T-helper 2 cell treated with Interferon-gamma antibody and Interleukin-4, amounts not matched to agents 100 ng/mL and 5 ng/mL, for 36 hours (primary cell): ENCODE results near the gene C3orf85. TPM values are rescaled to one million over a fixed set of nuclear protein-coding genes. Genes with fewer than 3 reads are reported as not detected.

Experiments
- intact Hi-C: fragments of 100-400 bp; cut with micrococcal nuclease; formaldehyde crosslinking; loops from one replicate; pipeline ENCODE4 v1.15.1; 2023
- total RNA-seq: library from RNA; stranded (reverse); gene quantifications from 2 replicates; pipeline ENCODE4 v1.2.3, GENCODE V29; 2022

C3orf85 gene
- total RNA-seq, 1 donor from 2014 or later: not detected

DNA sequence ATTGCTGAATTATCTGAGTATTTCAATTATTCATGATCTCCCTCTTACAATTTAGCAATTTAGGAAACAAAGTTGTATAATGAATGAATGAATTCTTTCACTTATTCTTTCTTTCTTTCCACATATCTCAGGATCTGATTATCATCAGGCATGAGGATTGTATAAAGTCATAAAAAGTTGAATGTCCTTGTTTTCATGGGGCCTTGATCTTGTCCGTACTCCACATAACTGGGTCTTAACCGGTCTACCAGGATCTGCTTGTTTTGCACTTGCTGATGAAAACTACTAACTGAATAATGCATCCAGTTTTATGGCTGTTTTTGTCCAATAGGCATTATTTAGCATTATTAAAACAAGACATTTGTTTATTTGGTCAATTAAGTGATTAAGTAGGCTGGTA is 12.6 kb downstream of the C3orf85 start:
- intact Hi-C loops: no loop called here

DNA sequence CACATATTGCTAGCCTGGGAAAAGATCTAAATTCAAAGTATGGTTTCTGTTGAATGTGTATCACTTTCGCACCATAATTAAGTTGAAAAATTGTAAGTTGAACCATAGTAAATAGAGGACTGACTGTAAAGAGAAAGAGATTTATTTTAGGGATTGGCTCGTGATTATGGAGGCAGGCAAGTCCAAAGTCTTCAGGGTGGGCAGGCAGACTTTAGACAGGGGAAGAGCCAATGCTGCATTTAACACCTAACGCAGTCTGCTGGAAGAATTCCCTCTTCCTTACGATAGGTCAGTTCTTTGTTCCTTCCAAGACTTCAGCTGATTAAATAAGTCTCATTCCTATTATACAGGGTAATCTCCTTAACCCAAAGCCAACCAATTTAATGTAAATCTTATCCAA is 15.8 kb downstream of the C3orf85 start:
- intact Hi-C loops: no loop called here

DNA sequence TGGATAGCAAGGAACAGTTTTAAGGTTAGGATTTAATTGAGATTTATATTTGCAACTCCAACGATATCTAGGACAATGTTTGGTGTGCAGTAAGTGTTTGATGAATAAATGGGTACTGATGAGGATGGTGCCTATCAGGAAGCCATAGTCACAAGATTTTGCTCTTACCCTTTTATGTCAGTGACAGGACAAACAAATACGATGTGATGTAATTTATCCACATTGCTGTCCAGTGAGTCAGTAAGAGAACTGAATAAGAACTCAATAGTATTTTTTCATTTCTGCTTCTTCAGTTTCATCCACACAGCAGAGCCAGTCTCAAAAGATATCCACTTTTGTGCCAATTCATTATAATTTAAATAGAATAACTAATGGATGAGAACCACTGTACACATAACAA is 18.5 kb downstream of the C3orf85 start:
- intact Hi-C loops: no loop called here

DNA sequence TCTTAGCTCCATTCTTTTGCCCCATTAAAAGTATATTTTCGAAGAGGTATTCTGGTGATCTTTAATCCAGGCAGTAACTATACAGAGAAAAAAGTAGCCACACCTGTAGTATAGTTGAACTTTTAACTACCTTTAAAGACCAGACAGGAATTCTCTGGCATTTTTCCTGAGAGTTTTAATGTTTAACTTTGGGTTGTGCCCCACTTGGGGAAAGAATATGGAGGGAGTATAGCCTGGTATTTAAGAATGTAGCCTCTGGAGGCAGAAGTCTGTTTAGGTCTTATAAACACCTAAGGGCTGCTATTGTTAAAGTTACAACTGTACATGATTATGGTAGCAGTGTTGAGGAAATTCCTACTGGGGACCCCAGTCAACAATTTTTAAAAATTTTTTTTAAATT is 19.3 kb downstream of the C3orf85 start:
- intact Hi-C loops: no loop called here

DNA sequence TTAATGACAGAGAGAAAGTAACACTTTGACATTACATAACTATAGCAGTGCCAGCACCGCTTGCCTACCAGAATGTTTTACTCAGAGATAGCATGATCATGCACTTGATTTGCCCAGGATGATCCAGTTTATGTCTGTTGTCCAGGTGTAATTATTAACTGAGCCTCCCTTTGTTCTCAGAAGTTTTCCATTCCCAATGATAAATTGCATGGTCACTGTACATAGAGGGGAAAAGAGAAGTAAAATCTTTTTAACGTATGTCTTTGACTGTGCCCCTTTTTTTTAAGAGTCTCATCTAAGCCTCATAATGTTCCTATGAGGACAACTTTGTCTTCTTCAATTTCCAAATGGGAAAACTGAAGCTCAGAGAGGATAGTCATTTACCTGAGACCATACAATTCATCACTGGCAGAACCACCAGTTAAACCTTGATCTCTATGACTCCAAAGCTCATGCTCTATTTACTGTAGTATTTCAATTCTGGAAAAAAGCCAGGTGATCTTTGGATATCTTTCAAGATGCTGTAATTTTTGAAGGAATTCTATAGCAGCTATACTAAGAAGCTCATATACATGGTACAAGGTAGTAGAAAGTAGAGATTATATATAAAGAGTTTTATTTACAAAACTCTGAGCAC is 25.1 kb downstream of the C3orf85 start:
- intact Hi-C loops: no loop called here

DNA sequence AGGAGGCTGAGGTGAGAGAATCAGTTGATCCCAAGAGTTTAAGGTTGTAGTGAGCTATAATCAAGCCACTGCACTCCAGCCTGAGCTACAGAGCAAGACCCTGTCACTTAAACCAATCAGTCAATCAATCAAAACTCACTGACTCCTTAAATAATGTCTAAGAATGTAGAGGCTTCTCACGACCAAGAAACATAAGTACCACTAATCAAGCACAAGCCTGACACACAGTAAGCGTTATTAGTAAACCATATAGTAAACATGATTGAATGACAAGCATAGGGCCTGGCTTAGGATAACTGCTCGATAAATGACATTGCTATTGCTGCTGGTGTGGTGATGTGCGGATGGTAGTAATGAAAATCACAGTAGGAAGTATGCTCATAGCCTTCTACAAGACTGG is 29.4 kb downstream of the C3orf85 start:
- intact Hi-C loops: no loop called here

DNA sequence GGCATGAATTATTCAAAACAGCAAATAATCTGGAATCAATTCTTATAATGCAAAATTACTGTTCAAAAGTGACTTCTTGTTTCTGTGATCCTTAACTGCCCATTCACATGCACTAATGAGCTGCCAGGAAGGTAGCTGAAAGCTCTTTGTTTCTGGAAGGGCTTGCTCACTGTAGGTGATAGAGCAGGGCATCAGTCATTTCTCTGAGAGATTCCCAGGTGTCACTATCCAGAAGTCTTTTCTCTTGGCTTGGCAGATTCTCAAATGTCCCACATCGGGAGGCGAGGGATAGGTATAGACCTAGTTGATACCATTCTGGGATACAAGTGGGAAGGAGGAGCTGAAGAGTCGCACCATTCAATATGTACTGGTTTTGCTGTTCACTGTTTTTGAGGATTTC is 35.0 kb downstream of the C3orf85 start:
- intact Hi-C loops: no loop called here

DNA sequence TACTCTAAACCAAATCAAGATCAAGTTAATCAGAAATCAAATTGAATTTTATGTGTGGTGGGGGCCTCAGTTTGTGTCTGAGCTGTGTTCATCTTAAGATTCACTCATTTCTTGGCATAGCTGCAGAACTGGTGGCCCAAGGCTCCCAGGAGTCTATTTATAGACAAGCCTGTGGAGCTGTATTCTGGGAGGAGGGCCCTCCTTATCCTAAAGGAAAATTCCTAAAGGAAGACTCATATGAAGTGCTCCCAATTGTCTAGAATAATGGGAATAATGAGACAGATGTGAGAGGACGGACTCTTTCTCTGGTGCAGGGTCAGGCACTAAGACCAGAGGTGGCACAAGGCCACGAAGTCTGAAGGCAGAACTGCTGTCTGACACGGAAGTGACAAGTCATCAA is 38.9 kb downstream of the C3orf85 start:
- intact Hi-C loops: no loop called here

DNA sequence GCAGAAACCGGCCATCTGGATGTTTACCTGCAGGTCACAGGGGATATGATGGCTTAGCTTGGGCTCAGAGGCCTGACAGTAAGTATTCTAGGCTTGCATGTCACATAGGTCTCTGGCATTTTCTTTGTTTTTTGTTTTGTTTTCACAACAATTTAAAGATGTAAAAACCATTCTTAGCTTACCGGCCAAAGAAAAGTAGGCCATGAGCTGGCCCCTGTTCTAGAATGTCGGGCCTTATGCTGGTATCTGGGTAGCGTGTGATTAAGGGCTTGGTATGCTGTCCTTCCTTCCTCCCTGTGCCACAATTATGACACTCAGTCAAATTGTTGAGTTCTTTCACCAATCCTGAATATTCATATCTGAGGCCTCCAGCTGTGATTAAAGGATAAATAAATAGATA is 40.2 kb downstream of the C3orf85 start:
- intact Hi-C loops: no loop called here

DNA sequence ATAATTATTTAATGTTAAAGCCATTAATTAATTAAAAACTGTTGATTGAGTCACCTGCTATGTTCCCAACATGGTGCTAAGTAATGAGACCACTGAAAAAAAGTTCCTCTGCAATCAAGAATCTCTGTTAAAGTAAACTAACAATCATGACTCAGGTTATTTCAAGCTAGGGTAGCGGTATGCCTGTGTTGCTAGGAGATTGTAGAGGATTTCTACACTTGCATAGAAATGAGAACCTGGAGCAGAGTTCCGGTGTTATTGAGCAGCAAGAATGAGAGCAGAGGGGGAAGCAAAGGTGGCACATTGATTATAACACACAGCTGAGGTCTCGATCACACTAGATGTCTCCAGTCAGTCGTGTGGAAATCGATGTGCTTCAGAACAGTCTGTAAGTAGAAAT is 41.4 kb downstream of the C3orf85 start:
- intact Hi-C loops: no loop called here

DNA sequence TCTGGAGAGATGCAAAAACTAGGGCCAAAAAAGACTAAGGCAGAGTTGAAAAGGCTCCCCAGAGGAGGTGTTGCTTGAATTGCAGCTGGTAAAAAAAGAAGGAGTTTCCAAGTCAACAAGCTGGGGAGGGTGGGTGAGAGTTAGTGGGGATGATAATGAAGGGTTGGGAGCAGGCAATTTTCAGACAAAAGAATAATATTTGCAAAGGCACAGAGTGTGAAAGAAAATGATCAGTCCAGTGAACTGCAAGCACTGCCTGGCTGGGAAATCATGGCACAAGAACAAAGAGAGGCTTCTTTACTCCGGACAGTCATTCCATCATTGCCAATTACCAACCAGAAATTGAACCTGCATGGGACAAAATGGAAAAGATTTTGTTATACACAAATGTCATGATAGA is 42.2 kb downstream of the C3orf85 start:
- intact Hi-C loops: no loop called here

DNA sequence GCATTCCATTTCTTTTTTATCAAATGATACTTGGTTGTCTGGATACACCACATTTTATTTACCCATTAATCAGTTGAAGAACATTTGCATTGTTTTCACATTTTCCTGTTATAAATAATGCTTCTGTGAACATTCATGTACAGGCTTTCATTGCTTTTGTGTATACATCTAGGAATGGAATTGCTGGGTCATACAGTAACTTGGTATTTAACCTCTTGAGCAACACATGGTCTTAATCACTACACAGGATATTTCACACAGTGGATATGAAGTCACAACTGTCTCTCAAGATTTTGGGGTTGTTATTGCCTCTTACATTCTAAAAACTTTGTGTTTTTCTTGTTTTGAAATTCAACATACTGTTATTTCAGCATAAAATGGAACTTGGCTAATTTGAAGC is 48.2 kb downstream of the C3orf85 start:
- intact Hi-C loops: no loop called here

DNA sequence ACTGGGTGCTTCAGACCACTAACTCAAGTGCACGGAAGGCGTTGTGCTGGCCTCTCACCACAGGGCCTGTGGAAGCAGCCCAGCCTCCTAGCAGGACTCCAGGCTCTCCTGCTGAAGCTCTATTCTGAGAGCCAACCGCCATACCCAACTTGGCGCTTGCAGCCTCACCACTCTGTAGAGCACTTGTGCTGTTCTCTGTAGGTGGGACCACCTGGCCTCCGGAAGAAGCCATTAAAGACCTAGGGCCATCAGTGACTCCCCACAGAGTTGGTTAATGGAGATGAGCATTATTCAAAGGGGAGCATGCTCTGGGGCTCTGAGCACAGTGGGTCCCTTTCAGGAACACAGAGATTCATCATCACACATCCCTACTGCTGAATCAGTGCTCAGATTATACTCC is 50.9 kb downstream of the C3orf85 start:
- intact Hi-C loops: no loop called here

DNA sequence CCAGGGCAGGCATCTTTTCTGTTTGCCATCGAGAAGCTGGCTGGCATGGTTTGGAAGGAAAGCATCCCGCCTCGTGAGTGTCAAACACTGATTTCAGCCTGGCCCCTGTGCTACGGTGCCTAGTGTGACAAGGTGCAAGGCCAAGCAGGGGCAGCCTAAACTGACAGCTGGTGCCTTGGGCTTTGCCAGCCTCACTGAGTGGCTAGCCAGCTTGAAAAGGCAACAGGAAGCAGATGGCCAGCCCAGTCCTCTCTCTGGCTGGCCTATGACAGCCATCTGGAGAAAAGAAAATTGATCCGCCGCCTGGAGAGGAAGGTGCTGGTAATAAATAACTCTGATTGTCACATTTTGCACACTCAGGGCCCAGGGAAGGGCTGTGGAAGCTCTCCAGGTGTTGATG is 52.2 kb downstream of the C3orf85 start:
- intact Hi-C loops: no loop called here

DNA sequence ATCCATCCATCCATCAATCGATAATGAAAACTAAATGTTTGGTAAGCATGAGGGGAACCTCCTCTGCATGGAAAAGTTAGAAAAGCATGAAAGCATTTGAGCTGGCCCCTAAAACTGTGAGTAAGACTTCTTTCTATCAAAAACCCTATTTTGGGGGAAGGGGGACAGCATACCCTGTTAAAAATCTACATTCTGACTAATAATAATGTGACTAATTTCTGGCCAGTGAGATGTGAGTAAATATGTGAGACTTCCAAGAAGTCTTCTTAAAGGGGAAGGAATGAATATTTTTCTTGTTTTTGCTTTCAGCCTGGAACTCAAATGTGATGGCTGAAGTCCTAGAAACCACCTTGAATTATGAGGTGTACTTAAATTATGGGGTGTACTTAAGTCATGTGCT is 54.9 kb downstream of the C3orf85 start:
- intact Hi-C loops: no loop called here

DNA sequence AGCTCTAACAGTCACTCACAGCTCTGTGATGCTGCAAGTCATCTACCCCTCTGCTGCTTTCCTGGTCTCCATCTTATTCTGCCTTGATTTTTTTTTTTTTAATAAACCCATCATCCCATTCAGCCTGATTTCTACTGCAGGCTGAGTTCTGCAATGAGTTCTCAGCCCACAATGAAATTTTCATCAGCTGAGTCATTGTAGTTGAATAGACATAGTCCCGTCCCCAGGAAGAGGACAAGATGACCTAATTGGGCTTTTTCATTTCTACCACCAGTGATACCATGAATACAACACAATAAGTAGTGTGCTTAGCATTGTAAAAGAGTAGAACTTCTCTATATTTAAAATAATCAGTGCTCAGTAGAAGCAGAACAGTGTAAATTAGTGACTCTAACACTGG is 59.3 kb downstream of the C3orf85 start:
- intact Hi-C loops: no loop called here

Other genes starting within 250 kb of the C3orf85 start
- gene GUCA1C, start 182.8 kb upstream of the C3orf85 start, total RNA-seq: not detected in 2 replicates
- not detected in 2 replicates for gene MORC1, start 18.6 kb upstream of the C3orf85 start, total RNA-seq
- gene DPPA2, start 179.8 kb downstream of the C3orf85 start, total RNA-seq: not detected in 2 replicates
- gene DPPA4, start 200.8 kb downstream of the C3orf85 start, total RNA-seq: not detected in 2 replicates